Stomach (tissue), 9 donors: Measurements from ENCODE around the gene DDX25. TPM values are rescaled to one million over a fixed set of nuclear protein-coding genes. Genes with fewer than 3 reads are reported as not detected.

Source experiments
- DNase-seq, 2 donors: peaks; one replicate each; pipeline versions ENCODE4 v3.0.0 to v3.0.0-alpha.2; 2013 to 2019
- H3K27ac ChIP-seq, 5 donors: fragments of 200-600 bp in 4 of 5; sonication (generic) in 4 of 5; one replicate each; pipeline ENCODE4 v1.5.1; 2013 to 2019; ENCODE audit warnings: mild to moderate bottlenecking in 1 of 5, moderate library complexity in 1 of 5
- H3K27me3 ChIP-seq, 3 donors: fragments of 200-600 bp; sonication (generic); one replicate each; pipeline ENCODE4 v1.5.1; 2017 to 2019; ENCODE audit warnings: mixed run types in 1 of 3
- H3K36me3 ChIP-seq, 4 donors: fragments of 200-600 bp; sonication (generic); 1 replicate in 3 of 4; 2 replicates in 1 of 4; pipeline ENCODE4 v1.5.1; 2016 to 2019
- H3K4me1 ChIP-seq, 4 donors: fragments of 200-600 bp; sonication (generic); one replicate each; pipeline ENCODE4 v1.5.1; 2016 to 2019
- H3K4me3 ChIP-seq, 4 donors: fragments of 200-600 bp; sonication (generic) in 3 of 4; one replicate each; pipeline ENCODE4 v1.5.1; 2016 to 2019; ENCODE audit warnings: mild to moderate bottlenecking in 1 of 4
- H3K9me3 ChIP-seq, 4 donors: fragments of 200-600 bp; sonication (generic); one replicate each; pipeline ENCODE4 v1.5.1; 2016 to 2019
- EP300 ChIP-seq: sonication (generic); formaldehyde crosslinking; IDR thresholded peaks from one replicate; pipeline ENCODE4 v1.6.1; 2017; ENCODE audit warnings: antibody characterized with exemption
- POLR2A ChIP-seq, 4 donors: fragments of 450-650 bp; IDR thresholded peaks; one replicate each; pipeline ENCODE4 v1.6.1; 2016; ENCODE audit warnings: antibody characterized with exemption in 4 of 4, control low read depth in 2 of 4, mild to moderate bottlenecking in 1 of 4, moderate library complexity in 1 of 4
- POLR2AphosphoS5 ChIP-seq, 3 donors: sonication (generic); formaldehyde crosslinking; IDR thresholded peaks; one replicate each; pipeline ENCODE4 v1.6.1; 2016; ENCODE audit warnings: antibody characterized with exemption in 3 of 3
- WGBS, 5 donors: extraction: QIAGEN DNeasy Blood & Tissue Kit in 3 of 5; methylation state at CpG; one replicate each; pipeline versions ENCODE4 v1.1.5 to v1.1.7; 2013 to 2018; 5-methylcytosine and 5-hydroxymethylcytosine counted together
- intact Hi-C: fragments of 100-400 bp; cut with DNase I; formaldehyde crosslinking; loops from one replicate; pipeline ENCODE4 v1.15.1; 2023; ENCODE audit warnings: low total_unique reads
- polyA plus RNA-seq, 3 donors: library from polyadenylated mRNA; stranded (reverse); fragments of 200-250 nt; gene quantifications; one replicate each; pipeline ENCODE4 v1.2.3, GENCODE V29; 2013
- total RNA-seq, 5 donors: library from RNA; depleted of rRNA; stranded (reverse); fragments of >200 nt; gene quantifications; one replicate each; pipeline versions ENCODE4 v1.1.0 to v1.2.3, GENCODE V29; 2014 to 2016
- TF ChIP-seq, protein P1 (sequence below), 7 experiments: fragments of 450-650 bp in 4 of 7; fragments of 200-600 bp in 3 of 7; sonication (generic) in 3 of 7; IDR thresholded peaks; one replicate each; pipeline ENCODE4 v1.5.1; 2016 to 2019; ENCODE audit warnings: antibody characterized with exemption in 7 of 7, control low read depth in 2 of 7, mild to moderate bottlenecking in 1 of 7
- donor health status: healthy with polysubstance abuse.
- donor health status: Bipolar disorder and iron deficiency.
- donor health status: healthy.

Gene DDX25
- total and polyA plus RNA-seq, 8 donors: under 0.01 to 1.0 (median 0.30) TPM; not detected in 3

DNA sequence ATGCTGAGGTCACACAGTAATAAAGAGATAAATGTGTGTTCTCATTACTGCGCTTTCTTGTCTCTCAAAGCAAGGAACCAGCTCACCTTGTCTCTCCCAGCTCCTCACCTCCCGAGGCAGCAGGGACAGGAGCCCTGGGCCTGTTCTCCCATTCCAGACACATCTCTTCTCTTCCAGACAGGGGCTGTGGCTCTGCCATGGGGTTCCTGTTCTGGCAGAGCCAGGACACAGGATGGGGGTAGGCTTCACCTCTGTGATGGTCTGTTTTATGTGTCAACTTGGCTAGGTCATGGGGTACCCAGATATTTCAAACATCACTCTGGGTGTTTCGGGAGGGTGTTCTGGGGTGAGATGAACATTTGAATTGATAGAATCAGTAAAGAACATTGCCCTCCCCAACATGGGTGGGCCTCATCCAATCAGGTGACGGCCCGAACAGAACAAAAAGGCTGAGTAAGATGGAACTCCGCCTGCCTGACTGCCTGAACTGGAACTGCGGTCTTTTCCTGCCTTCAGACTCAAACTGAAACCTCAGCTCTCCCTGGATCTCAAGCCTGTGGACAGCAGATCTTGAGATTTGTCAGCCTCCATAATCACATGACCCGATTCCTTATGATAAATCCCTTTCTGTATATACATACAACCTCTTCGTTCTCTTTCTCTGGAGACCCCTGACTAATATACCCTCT lies 39.5 kb downstream of the DDX25 start:
- intact Hi-C loops: loop anchor here (5.0 kb wide), 1 partner anchor 253 kb away; no protein-coding TSS in a partner anchor
- Histone ChIP-seq H3K36me3 (no peaks in the 10 kb centered on the region), H3K9me3 (no peaks in the 10 kb centered on the region), H3K27me3 (peaks cover 0 to 26% (median 0%) of the 10 kb centered on the region in 3 donors), H3K27ac (no peak overlapping the region), H3K4me1 (peaks cover 0 to 6% (median 3%) of the 10 kb centered on the region in 4 donors), H3K4me3 (no peak overlapping the region)
- DNase-seq: peak in 1 of 2 donors; percentile 15
- TF ChIP-seq POLR2AphosphoS5 (IDR thresholded peaks at IDR 0.05): no peak
- 84 to 93% (median 90%) methylated on average over 9 of the region's 9 CpGs for WGBS, 5 donors

DNA sequence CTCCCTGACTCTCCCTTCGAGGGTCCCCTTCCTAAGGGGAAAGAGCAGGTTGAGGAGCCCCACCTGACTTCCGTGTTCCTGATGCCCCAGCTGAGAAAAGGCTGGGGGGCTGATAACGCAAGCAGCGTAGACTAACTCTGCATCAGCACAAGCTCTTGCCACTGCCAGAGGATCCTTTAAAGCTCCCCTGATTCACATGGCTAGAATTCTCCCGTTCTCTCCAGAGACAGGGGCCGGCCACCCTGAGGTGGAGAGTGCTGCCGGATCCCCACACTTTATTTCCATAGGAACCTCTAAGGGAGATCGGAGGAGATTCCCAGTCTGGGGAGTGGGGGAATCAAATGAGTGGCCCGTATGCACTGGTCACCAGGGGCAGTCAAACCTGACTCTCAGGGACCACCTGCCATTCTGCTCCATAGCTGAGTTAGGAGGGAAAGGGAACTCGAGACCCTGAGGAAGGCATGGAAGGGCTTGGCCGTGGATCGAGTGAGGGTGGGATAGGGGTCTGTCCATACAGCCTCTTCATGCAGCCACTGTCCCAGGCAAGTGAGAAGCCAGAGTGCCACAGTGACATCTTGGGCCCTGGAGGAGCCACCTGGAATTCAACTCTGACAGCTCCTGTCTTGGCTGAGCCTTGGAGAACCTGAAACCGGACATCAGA lies 40.2 kb downstream of the DDX25 start:
- intact Hi-C loops: loop anchor here (5.0 kb wide), 1 partner anchor 253 kb away; no protein-coding TSS in a partner anchor
- peak in 1 of 2 donors; percentile 15 for DNase-seq
- WGBS, 5 donors: 78 to 84% (median 80%) methylated on average over 13 of the region's 13 CpGs
- Histone ChIP-seq H3K4me3 (no peak overlapping the region), H3K27ac (no peak overlapping the region), H3K4me1 (peaks cover 0 to 6% (median 3%) of the 10 kb centered on the region in 4 donors), H3K36me3 (no peaks in the 10 kb centered on the region), H3K9me3 (no peaks in the 10 kb centered on the region), H3K27me3 (peaks cover 0 to 26% (median 0%) of the 10 kb centered on the region in 3 donors)
- TF ChIP-seq, protein P1, sequence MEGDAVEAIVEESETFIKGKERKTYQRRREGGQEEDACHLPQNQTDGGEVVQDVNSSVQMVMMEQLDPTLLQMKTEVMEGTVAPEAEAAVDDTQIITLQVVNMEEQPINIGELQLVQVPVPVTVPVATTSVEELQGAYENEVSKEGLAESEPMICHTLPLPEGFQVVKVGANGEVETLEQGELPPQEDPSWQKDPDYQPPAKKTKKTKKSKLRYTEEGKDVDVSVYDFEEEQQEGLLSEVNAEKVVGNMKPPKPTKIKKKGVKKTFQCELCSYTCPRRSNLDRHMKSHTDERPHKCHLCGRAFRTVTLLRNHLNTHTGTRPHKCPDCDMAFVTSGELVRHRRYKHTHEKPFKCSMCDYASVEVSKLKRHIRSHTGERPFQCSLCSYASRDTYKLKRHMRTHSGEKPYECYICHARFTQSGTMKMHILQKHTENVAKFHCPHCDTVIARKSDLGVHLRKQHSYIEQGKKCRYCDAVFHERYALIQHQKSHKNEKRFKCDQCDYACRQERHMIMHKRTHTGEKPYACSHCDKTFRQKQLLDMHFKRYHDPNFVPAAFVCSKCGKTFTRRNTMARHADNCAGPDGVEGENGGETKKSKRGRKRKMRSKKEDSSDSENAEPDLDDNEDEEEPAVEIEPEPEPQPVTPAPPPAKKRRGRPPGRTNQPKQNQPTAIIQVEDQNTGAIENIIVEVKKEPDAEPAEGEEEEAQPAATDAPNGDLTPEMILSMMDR (IDR thresholded peaks at IDR 0.05): no peak
- TF ChIP-seq POLR2AphosphoS5 (IDR thresholded peaks at IDR 0.05) (no peak), EP300 (no peak), POLR2A (IDR thresholded peaks at IDR 0.05) (no peak)

DNA sequence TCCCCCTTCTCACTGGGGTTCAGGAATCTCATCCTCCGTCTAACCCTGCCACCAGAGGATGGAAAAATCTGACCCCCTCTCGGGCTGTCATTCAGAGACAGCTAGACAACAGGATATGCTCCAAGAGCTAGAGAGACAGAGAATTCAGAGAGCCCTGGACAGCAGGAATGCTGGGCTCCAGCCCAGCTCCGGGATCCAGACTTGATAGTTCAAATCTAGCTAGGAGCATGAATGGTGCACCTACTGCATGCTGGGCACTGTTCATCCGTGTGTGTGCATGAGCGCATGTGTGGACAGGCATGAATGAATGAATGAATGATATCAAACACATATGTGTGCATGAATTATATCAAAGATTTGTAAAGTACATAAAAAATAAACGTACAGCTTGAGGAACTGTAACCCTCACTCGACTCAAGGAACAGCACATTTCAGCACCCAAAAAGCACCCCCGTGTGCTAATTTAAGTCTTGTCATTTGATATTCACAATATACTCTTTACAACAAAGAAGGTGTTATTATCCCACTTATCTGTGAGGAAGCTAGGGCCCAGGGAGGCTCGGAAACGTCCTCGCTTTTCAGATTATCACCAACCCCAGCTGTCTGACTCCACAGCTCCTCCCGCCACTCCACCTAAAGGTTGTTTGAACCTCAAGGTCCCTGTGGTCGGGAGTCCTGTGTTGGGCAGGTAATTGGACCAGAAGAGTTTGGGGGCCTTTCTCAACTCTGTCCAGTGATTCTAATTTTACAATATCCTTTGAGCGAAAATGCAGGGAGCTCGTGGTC lies 40.9 kb downstream of the DDX25 start:
- no peak for DNase-seq
- no peak for TF ChIP-seq POLR2AphosphoS5 (IDR thresholded peaks at IDR 0.05)
- no peak for TF ChIP-seq EP300
- TF ChIP-seq POLR2A (IDR thresholded peaks at IDR 0.05): no peak
- TF ChIP-seq, protein P1 (IDR thresholded peaks at IDR 0.05): no peak
- intact Hi-C loops: no loop called here
- H3K27me3 ChIP-seq: peaks cover 0 to 26% (median 0%) of the 10 kb centered on the region in 3 donors
- WGBS, 5 donors: 57 to 71% (median 64%) methylated on average over 15 of the region's 15 CpGs
- no peaks in the 10 kb centered on the region for H3K9me3 ChIP-seq
- H3K36me3 ChIP-seq: no peaks in the 10 kb centered on the region
- H3K4me1 ChIP-seq: peaks cover 0 to 6% (median 3%) of the 10 kb centered on the region in 4 donors
- no peak overlapping the region for H3K27ac ChIP-seq
- H3K4me3 ChIP-seq: no peak overlapping the region

DNA sequence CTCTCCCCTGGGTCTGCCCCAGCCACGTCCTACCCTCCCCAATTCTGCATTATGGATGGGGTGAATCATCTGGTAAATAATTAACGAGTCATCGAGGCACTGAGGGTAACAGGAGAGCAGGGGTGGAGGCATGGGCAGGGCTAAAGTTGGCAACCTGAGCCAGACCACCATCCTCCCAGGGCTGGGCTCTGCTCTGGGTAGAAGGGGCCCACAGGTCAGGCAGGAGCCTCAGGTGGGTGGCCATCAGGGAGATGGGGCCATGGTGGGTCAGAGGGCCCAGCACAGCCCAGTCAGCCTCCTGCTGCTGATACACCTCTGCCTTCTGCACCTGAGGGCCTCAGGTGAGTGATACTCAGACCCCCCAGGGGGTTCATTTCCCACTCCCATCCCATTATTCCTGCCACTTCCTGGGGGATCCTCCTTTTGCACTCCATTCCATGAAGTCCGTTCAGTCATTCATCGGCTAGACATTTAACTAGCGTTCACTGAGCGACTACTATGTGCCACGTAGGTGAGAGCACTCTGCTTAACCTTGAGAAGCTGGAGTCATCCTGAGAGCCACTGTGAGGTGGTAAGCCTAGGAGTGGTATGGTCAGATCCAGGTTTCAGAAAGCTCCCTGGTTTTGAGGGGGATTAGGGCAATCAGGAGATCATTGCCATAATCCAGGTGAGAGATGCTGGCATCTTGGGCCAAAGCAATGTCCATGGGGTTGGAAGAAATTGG lies 41.7 kb downstream of the DDX25 start, which contains the start of gene VSIG10L2:
Gene VSIG10L2 (plus strand): TSS at position 248 of the 724 bp plus-strand sequence. CDS start 12 bp downstream, at position 260.
- Histone ChIP-seq H3K4me3 (no peak within 1 kb of the TSS), H3K27me3 (peaks cover 0 to 26% (median 0%) of the 10 kb centered on the region in 3 donors), H3K9me3 (no peaks in the 10 kb centered on the region), H3K36me3 (no peaks in the 10 kb centered on the region), H3K27ac (no peak within 1 kb of the TSS), H3K4me1 (peaks cover 0 to 13% (median 5%) of the 10 kb centered on the region in 4 donors)
- no peak for DNase-seq
- WGBS, 5 donors: 72 to 80% (median 78%) methylated on average over 8 of the region's 8 CpGs
- TF ChIP-seq EP300: no peak
- no peak for TF ChIP-seq POLR2A (IDR thresholded peaks at IDR 0.05)
- TF ChIP-seq, protein P1 (IDR thresholded peaks at IDR 0.05): no peak
- TF ChIP-seq POLR2AphosphoS5 (IDR thresholded peaks at IDR 0.05): no peak
- intact Hi-C loops: no loop called here
